HFF-Myc (cell line): ENCODE measurements around the gene UBE2N.

Source experiments
- DNase-seq: peaks from one replicate; pipeline ENCODE4 v3.0.0-alpha.2; 2011; ENCODE audit warnings: low read depth; ENCODE audit errors: extremely low read depth
- H3K4me3 ChIP-seq: replicated peaks from 2 replicates; pipeline ENCODE4 v1.5.1; 2011; ENCODE audit warnings: low read depth, mild to moderate bottlenecking, control low read depth, low read length
- TF ChIP-seq, protein P1 (sequence below): IDR thresholded peaks from 2 replicates; pipeline ENCODE4 v1.5.1; 2012; ENCODE audit warnings: mild to moderate bottlenecking, low read depth, low read length, control low read depth; ENCODE audit errors: missing control alignments

Gene UBE2N

DNA sequence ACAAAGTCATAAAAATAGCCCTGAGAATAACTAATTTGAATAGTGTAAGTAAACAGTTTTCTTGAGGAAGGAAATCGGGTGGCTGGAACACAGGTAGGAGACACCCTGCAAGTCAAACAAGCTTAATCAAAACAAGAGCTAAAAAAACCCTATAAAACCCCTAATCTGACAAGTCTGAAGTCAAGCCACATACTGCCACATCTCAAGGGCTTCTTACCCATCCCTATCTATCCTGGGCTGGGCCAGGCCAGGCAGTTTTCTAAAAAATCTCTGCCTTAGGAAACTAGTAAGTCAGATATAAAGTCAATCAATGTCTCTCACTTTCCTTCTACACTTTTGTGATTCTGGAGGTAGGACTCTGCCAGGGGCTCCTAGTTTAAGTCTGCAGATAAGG, 15.3 kb downstream of the UBE2N start:
- no peak overlapping the region for H3K4me3 ChIP-seq
- DNase-seq: no peak
- TF ChIP-seq, protein P1, sequence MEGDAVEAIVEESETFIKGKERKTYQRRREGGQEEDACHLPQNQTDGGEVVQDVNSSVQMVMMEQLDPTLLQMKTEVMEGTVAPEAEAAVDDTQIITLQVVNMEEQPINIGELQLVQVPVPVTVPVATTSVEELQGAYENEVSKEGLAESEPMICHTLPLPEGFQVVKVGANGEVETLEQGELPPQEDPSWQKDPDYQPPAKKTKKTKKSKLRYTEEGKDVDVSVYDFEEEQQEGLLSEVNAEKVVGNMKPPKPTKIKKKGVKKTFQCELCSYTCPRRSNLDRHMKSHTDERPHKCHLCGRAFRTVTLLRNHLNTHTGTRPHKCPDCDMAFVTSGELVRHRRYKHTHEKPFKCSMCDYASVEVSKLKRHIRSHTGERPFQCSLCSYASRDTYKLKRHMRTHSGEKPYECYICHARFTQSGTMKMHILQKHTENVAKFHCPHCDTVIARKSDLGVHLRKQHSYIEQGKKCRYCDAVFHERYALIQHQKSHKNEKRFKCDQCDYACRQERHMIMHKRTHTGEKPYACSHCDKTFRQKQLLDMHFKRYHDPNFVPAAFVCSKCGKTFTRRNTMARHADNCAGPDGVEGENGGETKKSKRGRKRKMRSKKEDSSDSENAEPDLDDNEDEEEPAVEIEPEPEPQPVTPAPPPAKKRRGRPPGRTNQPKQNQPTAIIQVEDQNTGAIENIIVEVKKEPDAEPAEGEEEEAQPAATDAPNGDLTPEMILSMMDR: no peak

DNA sequence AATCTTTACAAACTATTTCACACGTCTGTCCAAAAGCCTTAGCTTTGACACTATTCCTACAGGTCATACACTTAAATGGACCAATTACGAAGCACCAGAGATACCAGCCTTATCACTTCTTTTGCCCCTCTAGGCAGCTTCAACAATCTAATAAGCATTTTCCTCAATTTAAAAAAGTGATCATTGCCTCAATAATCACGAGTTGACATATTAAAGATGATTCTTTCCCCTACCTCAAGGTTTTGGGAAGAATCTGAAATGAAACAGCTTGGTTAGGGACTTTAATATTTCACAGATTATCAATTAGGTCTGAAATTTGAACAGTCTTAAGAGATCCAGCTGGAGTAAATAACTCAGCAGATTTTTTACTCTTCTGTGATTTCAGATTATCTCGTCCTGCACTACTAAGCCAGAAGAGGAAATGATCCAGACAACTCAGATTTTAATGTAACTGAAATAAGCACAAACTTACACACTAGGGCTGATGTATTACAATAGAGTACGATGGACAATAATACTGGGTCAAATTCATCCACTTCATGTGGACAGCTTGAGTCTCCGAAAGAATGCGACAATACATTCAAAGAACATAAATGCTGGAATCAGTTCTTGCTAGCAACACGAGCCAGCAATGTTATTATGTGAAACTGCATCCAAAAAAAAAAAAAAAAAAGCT, 15.9 kb downstream of the UBE2N start:
- H3K4me3 ChIP-seq: no peak overlapping the region
- no peak for DNase-seq
- TF ChIP-seq, protein P1: no peak

DNA sequence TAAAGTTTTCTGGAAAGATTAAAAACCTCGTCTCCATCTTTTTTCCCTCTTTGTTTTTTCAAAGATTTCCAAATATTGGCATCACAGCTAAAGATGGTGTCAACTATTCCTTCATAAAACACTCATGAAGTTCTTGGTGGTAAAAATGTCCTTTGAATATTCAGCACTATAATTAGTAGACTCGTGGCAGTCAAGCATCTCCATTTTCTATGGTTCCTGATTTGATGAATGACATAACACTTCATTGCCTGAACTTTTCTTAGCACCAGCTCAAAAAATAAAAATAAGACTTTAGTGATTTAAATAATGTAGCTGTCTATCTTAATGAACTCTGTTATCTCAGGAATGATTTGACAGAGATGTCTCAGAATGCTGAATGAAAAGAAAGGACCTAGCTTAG, 19.7 kb downstream of the UBE2N start:
- no peak overlapping the region for H3K4me3 ChIP-seq
- TF ChIP-seq, protein P1: no peak
- DNase-seq: no peak

DNA sequence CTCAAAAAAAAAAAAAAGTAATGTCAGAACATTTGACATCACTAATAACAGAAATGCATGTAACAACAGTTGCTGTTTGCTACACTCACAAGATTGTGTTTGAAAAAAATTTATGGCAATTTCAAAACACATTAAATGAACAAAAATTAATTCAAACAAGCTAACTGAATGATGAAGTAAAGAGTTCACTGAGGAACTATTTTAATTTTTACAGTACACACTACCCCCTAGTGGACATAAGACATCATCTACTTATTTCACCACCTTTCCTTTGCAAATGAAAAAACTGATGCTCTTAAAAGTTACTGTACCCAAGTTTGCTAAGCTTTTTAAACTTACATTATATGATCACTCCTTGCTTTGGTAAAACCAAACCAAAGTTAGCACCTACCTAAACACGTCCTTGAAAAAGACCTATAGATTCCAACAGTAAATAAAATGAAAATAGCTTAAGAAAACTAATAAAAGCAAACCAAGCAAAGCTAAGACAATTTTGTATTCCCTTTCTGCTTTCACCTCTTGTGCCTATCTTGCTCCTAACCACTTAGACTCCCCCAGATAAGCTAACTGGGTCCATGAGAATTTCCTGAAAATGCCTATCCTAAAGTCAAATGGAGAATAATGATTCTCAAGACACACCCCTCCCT, 22.2 kb downstream of the UBE2N start:
- DNase-seq: peak; percentile 21
- H3K4me3 ChIP-seq: no peak overlapping the region

DNA sequence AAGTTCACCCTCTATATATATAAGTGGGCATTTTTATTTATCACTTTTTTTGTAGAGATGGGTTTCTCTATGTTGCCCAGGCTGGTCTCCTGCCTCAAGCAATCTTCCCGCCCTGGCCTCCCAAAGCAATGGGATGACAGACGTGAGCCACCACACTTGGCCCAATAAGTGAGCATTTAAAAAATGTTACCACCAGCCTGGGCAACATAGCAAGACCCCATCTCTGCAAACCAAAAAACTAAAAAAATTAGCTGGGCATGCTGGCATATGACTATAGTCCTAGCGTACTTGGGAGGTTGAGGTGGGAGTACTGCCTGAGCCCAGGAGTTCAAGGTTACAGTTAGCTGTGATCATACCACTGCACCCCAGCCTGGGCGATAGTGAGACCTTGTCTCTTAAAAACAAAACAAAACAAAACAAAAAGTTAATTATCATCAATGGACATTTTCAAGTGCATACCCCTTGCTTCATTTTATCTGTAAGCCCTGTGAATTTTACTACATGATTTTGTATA, 23.7 kb downstream of the UBE2N start:
- TF ChIP-seq, protein P1: no peak
- no peak overlapping the region for H3K4me3 ChIP-seq
- DNase-seq: no peak

More for the DNA sequence above, 22.2 kb downstream of the UBE2N start:
- TF ChIP-seq, protein P1: peak; percentile 39

DNA sequence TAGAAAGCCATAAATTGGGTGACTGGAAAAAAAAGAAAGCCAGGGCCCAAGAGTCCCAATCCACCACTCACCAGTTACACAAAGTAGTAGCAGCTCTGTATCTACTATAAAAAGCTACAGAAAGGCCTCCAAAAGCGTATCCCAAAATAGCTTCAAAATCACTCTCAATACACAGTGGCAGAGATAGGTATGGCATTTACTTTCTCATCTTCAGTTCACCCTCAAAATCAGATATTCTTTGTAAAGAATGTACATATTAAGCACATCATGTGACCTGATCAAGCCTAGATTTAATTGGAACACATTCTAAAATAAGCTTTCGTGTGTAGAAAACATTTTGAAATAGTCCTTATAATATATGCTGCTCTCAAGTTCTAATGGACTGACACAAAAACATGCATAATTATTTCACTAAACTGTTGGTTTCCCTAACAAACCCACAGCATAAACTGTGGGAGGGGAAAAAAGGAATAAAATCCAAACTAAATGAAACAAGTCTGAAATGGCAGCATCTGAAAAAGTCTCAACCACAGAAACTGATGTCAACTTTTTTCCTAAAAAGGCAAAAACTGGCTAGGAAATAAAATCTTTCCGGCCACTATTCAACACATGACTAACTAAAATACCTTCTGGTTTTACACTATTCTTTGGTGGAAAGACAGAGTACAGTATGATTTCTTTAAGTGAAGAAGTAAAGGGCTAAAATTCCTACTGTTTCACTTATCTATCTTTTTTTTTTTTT, 25.9 kb downstream of the UBE2N start:
- H3K4me3 ChIP-seq: no peak overlapping the region
- DNase-seq: peak; percentile 24

More for the DNA sequence above, 25.9 kb downstream of the UBE2N start:
- TF ChIP-seq, protein P1: no peak
